HepG2 (cell line): Measurements from ENCODE around the gene RBM8A. TPM values are rescaled to one million over a fixed set of nuclear protein-coding genes. Genes with fewer than 3 reads are reported as not detected.

ENCODE experiments used
- PREB ChIP-seq: sonication (generic); formaldehyde crosslinking; IDR thresholded peaks from 2 replicates; pipeline ENCODE4 v1.4.0; 2020; ENCODE audit warnings: missing genetic modification reagents
- ZBTB39 ChIP-seq: sonication (generic); formaldehyde crosslinking; IDR thresholded peaks from 2 replicates; pipeline ENCODE4 v1.5.0; 2020; ENCODE audit warnings: missing genetic modification reagents
- ZNF350 ChIP-seq: sonication (generic); formaldehyde crosslinking; IDR thresholded peaks from 2 replicates; pipeline ENCODE4 v1.4.0; 2020; ENCODE audit warnings: mild to moderate bottlenecking, low read depth, missing genetic modification reagents, borderline replicate concordance
- ZNF451 ChIP-seq: sonication (generic); formaldehyde crosslinking; IDR thresholded peaks from 2 replicates; pipeline ENCODE4 v1.5.0; 2020; ENCODE audit warnings: mild to moderate bottlenecking, missing genetic modification reagents
- polyA plus RNA-seq, 8 experiments: library from polyadenylated mRNA; depleted of rRNA in 3 of 8; stranded (reverse) in 7 of 8; unstranded in 1 of 8; fragments of >200 nt; fragmentation: Illumina TruSeq in 4 of 8; extraction: Trizol in 4 of 8; gene quantifications; 2 replicates each; pipeline versions ENCODE4 v1.2.1 to v1.2.3, GENCODE V29; 2011 to 2016; ENCODE audit warnings: low read depth in 4 of 8, missing spikeins in 1 of 8, mixed read lengths in 1 of 8; ENCODE audit not compliant: insufficient read depth in 1 of 8
- total RNA-seq, 5 experiments: library from RNA; depleted of rRNA; stranded (reverse); fragments of >200 nt; fragmentation: Illumina TruSeq; extraction: Trizol; gene quantifications; 2 replicates each; pipeline ENCODE4 v1.2.3, GENCODE V29; 2016; ENCODE audit warnings: low read depth in 1 of 5

RBM8A gene
- total and polyA plus RNA-seq, 2 of the 13 experiments (the other 11 are each of a cell fraction or from before 2014, with no cell fraction given), result 106 to 162 TPM

GRCh38 chr1:145871994-145872924 lies 55.0 kb downstream of the RBM8A start (continued):
- TF ChIP-seq PREB (CRISPR knock-in tag) (no peak), ZNF350 (CRISPR knock-in tag) (no peak), ZNF451 (no peak), ZBTB39 (no peak)

Other genes with a start within 250 kb of the RBM8A start
- gene PDZK1, start 220.1 kb downstream of the RBM8A start, total RNA-seq (2016; rRNA removed; fragmentation: Illumina TruSeq; extraction: Trizol), result 46.4 and 65.0 TPM in 2 replicates
- gene PDZK1, start 220.1 kb downstream of the RBM8A start, polyA plus RNA-seq (2011; rRNA removed), result 14.9 and 16.2 TPM in 2 replicates
- gene CD160, start 208.0 kb downstream of the RBM8A start, total RNA-seq (2016; rRNA removed; fragmentation: Illumina TruSeq; extraction: Trizol), result not detected in 2 replicates
- gene CD160, start 208.0 kb downstream of the RBM8A start, polyA plus RNA-seq (2011; rRNA removed), result 0.04 and 0.09 TPM in 2 replicates
- 7.8 and 10.1 TPM in 2 replicates for gene RNF115, start 103.4 kb downstream of the RBM8A start, total RNA-seq (2016; rRNA removed; fragmentation: Illumina TruSeq; extraction: Trizol)
- gene RNF115, start 103.4 kb downstream of the RBM8A start, polyA plus RNA-seq (2011; rRNA removed), result 4.6 and 6.0 TPM in 2 replicates
- gene POLR3C, start 103.3 kb downstream of the RBM8A start, total RNA-seq (2016; rRNA removed; fragmentation: Illumina TruSeq; extraction: Trizol), result 24.3 TPM in 2 replicates
- 15.0 and 15.5 TPM in 2 replicates for gene POLR3C, start 103.3 kb downstream of the RBM8A start, polyA plus RNA-seq (2011; rRNA removed)
- 2.6 TPM in 2 replicates for gene NUDT17, start 81.9 kb downstream of the RBM8A start, total RNA-seq (2016; rRNA removed; fragmentation: Illumina TruSeq; extraction: Trizol)
- gene NUDT17, start 81.9 kb downstream of the RBM8A start, polyA plus RNA-seq (2011; rRNA removed), result 5.7 and 5.8 TPM in 2 replicates
- 3.7 and 4.6 TPM in 2 replicates for gene PIAS3, start 68.4 kb downstream of the RBM8A start, total RNA-seq (2016; rRNA removed; fragmentation: Illumina TruSeq; extraction: Trizol)
- gene PIAS3, start 68.4 kb downstream of the RBM8A start, polyA plus RNA-seq (2011; rRNA removed), result 8.0 and 9.7 TPM in 2 replicates
- 0.02 TPM in 1 of 2 replicates, not detected in the other for gene ANKRD35, start 41.6 kb downstream of the RBM8A start, total RNA-seq (2016; rRNA removed; fragmentation: Illumina TruSeq; extraction: Trizol)
- not detected in 2 replicates for gene ANKRD35, start 41.6 kb downstream of the RBM8A start, polyA plus RNA-seq (2011; rRNA removed)
- 0.53 and 0.89 TPM in 2 replicates for gene ITGA10, start 17.4 kb downstream of the RBM8A start, total RNA-seq (2016; rRNA removed; fragmentation: Illumina TruSeq; extraction: Trizol)
- 1.6 and 1.8 TPM in 2 replicates for gene ITGA10, start 17.4 kb downstream of the RBM8A start, polyA plus RNA-seq (2011; rRNA removed)
- gene PEX11B, start 8.8 kb downstream of the RBM8A start, total RNA-seq (2016; rRNA removed; fragmentation: Illumina TruSeq; extraction: Trizol), result 21.6 and 26.2 TPM in 2 replicates
- gene PEX11B, start 8.8 kb downstream of the RBM8A start, polyA plus RNA-seq (2011; rRNA removed), result 38.8 and 48.4 TPM in 2 replicates
- 8.1 and 10.9 TPM in 2 replicates for gene LIX1L, start 30.5 kb upstream of the RBM8A start, total RNA-seq (2016; rRNA removed; fragmentation: Illumina TruSeq; extraction: Trizol)
- gene LIX1L, start 30.5 kb upstream of the RBM8A start, polyA plus RNA-seq (2011; rRNA removed), result 19.4 and 24.9 TPM in 2 replicates
- gene ANKRD34A, start 37.1 kb upstream of the RBM8A start, total RNA-seq (2016; rRNA removed; fragmentation: Illumina TruSeq; extraction: Trizol), result 0.07 and 0.14 TPM in 2 replicates
- gene ANKRD34A, start 37.1 kb upstream of the RBM8A start, polyA plus RNA-seq (2011; rRNA removed), result 0.05 and 0.07 TPM in 2 replicates
- gene POLR3GL, start 37.2 kb upstream of the RBM8A start, total RNA-seq (2016; rRNA removed; fragmentation: Illumina TruSeq; extraction: Trizol), result 12.4 and 15.3 TPM in 2 replicates
- gene POLR3GL, start 37.2 kb upstream of the RBM8A start, polyA plus RNA-seq (2011; rRNA removed), result 10.8 and 11.5 TPM in 2 replicates
- gene TXNIP, start 69.1 kb upstream of the RBM8A start, total RNA-seq (2016; rRNA removed; fragmentation: Illumina TruSeq; extraction: Trizol), result 24.4 and 25.4 TPM in 2 replicates
- gene TXNIP, start 69.1 kb upstream of the RBM8A start, polyA plus RNA-seq (2011; rRNA removed), result 237 and 283 TPM in 2 replicates
- 0.15 and 0.18 TPM in 2 replicates for gene HJV, start 94.3 kb upstream of the RBM8A start, total RNA-seq (2016; rRNA removed; fragmentation: Illumina TruSeq; extraction: Trizol)
- gene HJV, start 94.3 kb upstream of the RBM8A start, polyA plus RNA-seq (2011; rRNA removed), result 0.03 TPM in 1 of 2 replicates, not detected in the other
- gene NBPF10, start 217.3 kb upstream of the RBM8A start, total RNA-seq (2016; rRNA removed; fragmentation: Illumina TruSeq; extraction: Trizol), result 0.36 and 0.49 TPM in 2 replicates
- 0.28 and 0.40 TPM in 2 replicates for gene NBPF10, start 217.3 kb upstream of the RBM8A start, polyA plus RNA-seq (2011; rRNA removed)